ENCODE results near the gene SDC3.
"Not testable (repeated sequence)": the region's sequence is repeated elsewhere in the genome, so short reads cannot be mapped to it uniquely, and the experiment has no call there.

The SDC3 gene

GRCh38 chr1:30908696-30909364 is at the start of gene SDC3:
SDC3 (minus strand) TSS chr1:30908758; CDS start chr1:30908586, 172 bp downstream.
- peak; percentile 61 for DNase-seq

GRCh38 chr1:30957560-30958222 is 49.1 kb upstream of the SDC3 start:
- DNase-seq: no peak

- DNase-seq: no peak
Observed at GRCh38 chr1:30955448-30956015, 47.0 kb upstream of the SDC3 start.

DNA sequence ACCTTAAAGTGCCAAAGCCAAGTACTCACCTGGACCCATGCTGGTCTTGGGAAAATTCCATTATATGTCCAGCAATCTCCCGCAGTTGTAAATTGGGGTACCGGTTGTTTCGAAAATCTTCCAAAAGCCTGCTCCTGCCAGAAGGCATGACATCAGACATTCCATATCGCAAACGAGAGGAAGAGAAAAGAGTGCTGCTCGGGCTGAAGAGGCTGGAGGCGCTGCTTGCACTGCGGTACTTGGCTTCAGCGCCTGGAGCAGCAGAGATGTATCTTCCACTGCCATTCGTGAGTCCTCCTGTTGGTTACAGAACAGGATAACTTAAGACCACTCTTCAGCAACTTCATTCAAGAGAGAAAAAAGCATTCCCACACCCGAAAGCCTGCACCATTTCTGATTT is 45.1 kb upstream of the SDC3 start:
- DNase-seq: no peak

DNA sequence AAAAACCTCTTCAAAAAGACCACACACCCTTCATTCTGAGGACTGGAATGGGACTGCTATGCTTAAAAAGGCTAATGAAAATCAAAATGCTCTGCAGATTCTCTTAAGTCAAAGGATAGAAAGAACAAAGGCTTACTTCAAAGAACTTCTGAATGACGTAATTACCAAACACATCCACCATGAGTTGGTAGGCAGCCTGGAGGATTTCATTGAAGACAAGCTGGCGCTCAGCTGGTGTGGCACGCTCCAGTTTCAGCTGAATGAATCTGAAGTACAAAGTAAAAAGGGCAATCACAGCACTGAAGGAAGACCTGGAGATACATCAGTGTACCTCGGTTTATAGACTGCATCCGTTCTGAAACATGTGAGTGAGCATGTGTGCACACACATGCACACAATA is 43.5 kb upstream of the SDC3 start:
- DNase-seq: no peak

DNA sequence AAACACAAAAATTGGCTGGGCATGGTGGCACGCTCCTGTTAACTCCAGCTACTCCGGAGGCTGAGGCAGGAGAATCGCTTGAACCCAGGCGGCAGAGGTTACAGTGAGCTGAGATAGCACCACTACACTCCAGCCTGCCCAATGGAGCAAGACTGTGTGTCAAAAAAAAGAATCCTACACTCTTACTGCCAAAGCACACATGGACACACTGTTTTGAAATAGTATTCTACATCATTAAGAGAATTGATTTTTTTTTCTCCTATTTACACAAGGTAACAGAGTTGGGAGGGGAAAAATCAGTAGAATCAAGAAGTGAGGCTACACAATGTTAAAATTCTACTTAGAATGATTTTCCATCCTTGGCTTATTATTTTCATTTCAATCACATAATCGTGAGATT is 42.1 kb upstream of the SDC3 start:
- DNase-seq: no peak

DNA sequence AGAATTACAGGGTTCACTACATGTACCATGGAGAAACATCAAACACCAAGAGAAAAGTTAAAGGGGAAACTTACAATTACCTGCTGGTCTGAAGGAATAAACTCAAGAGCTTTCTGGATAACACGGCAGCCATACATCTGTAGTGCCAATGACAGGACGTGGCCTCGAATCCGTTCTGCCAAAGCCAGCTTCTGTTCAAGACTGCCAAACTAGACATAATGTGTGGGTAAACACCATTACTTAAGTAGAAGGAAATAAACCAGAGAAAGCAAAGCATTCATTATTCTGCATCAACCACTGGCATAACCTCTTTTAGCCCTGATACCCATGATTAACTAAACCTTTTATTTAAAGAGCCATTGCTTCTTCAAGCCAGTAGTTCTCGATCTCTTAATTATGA is 41.5 kb upstream of the SDC3 start:
- DNase-seq: no peak

DNA sequence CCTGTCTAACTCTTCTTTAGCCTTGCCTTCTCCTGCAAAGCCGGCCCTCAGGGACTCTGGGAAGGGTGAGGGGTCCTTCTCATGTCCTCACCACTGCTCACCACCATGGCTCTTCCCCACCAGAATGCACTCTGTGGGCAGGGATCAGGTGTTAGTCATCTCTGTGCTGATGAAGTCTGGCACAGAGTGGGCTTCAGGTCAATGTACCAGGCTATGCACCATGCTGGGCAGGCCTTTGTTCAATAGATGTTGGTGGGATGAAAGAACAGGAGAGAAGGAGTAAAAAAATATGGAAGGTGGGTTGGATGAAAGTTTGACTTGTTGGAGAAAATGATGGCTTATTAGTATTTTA is 40.9 kb upstream of the SDC3 start:
- not testable (repeated sequence) for DNase-seq

DNA sequence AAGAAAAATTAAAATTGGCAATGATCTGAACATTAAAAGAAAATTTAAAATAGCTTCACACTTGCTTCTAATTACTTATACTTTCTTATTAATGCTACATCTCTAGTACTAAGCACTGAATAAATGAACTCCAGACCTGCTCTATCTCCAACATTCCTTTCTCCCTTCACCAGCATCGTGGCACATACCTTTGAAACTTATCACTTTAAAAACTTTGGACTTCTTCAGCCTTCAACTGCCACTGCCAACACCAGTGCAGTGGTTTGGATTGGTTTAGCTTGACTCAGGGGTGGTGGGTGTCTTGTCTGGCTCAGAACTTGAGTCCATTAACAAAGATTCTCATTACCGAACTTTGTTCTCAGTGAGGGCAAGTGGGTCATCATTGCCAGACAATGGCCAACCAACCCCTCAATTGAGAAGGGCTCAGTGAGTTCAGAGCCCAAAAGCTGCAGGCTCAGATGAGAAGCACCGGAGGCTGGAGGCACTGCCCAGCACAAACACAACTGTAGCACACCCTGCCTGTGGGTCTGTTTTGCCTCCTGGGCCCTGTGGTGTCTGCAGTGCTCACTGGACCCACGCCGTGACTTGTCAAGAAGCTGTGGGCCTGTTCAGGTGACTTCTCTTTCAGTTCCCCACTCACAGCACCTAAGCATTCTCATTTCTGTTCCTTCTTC is 40.4 kb upstream of the SDC3 start:
- DNase-seq: not testable (repeated sequence)

- DNase-seq: no peak
Observed at GRCh38 chr1:30948278-30948677, 39.7 kb upstream of the SDC3 start.

DNA sequence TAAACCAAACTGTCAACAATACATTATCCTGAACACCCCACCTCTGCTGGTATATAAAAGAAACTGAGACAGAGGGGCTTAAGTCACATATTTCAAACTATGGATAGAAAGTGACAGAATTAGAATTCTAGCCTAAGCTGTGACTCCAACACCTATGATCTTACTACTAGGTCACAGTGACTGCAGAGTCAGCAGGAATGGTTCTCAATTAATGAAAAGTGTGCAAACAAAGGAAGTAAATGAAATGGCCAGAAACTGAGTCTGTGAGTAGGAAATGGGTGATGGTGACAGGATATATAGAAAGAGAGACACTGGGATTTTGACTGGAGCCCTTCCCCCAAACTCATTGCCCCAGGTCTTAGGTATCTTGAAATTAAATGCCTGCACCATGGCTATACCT is 38.7 kb upstream of the SDC3 start:
- DNase-seq: no peak

- no peak for DNase-seq
Observed at GRCh38 chr1:30942326-30942963, 33.9 kb upstream of the SDC3 start.

GRCh38 chr1:30940541-30940940 is 32.0 kb upstream of the SDC3 start:
- DNase-seq: no peak

DNA sequence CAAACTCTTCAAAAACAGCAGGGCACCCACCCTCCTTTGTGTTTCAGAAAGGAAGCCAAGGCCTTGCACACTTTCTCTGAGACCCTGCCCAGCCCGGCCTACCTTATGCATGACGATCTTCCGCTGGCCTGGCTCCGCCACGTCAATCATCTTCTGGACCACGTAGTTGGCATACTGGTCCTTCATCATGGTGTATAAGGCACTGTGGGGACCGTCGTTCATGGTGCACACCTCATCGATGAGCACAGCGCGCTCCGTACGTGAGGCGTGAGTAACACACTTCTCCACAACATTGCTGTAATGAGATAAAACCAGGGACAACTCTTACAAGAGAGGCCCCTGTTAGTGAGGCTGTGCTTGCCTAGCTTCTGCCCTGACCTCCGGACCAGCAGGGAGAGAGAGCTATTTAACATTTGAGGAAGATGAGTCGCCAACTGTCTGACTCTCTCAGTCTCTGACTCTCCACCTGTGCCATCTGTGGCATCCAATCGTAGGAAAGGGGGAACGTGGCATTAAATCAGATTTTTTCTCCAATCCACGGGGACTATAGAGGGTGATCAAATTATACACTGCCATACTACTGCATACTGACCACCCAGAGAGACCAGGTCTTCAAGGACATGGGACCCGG is 28.1 kb upstream of the SDC3 start:
- DNase-seq: no peak

DNA sequence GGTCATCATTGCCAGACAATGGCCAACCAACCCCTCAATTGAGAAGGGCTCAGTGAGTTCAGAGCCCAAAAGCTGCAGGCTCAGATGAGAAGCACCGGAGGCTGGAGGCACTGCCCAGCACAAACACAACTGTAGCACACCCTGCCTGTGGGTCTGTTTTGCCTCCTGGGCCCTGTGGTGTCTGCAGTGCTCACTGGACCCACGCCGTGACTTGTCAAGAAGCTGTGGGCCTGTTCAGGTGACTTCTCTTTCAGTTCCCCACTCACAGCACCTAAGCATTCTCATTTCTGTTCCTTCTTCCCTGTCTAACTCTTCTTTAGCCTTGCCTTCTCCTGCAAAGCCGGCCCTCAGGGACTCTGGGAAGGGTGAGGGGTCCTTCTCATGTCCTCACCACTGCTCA is 27.2 kb upstream of the SDC3 start:
- not testable (repeated sequence) for DNase-seq

GRCh38 chr1:30934613-30935012 is 26.1 kb upstream of the SDC3 start:
- DNase-seq: no peak

GRCh38 chr1:30933874-30934252 is 25.3 kb upstream of the SDC3 start:
- no peak for DNase-seq

DNA sequence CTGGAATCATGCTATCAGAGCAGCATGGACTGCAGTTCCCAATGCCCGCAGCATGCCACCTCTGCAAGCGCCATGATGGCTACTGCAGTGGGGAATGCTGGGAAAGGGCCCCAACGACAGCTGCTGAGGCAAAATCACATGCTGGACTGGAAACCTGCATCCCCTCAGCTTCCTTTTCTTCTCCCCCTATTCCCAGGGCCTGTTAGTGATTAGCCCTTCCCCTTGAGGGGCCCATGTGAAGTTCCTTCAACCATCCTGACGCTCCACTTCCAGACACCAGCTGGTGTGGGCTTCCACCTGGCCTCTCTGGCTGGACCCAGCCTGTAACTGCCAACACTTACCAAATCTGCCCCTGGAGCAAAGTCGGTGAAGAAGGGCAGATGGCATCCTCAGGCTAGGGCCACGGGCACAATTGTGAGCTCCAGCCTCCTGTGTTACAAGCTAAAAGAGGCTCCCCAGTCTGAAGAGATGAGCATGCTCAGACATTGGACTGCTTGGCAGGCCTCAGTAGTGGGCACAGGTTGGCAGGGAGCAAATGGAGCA is 22.1 kb upstream of the SDC3 start:
- DNase-seq: peak; percentile 24

- peak; percentile 17 for DNase-seq
Observed at GRCh38 chr1:30929944-30930525, 21.5 kb upstream of the SDC3 start.

- peak; percentile 79 for DNase-seq
Observed at GRCh38 chr1:30929135-30929889, 20.8 kb upstream of the SDC3 start.

- no peak for DNase-seq
Observed at GRCh38 chr1:30928789-30929134, 20.2 kb upstream of the SDC3 start.

DNA sequence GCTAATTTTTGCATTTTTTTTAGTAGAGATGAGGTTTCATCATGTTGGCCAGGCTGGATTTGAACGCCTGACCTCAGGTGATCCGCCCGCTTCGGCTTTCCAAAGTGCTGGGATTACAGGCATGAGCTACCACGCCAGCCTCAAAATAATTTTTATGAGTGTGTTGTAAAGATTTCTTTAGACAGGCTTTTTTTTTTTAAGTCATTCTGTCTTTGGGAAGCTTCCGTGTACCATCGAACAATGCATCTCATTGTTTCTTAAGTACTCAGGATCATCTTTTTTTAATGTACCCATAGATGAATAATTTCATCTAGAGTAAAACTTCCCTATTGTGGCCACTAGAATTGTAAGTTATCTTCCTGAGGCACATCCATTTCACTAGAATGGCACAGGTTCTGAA is 19.6 kb upstream of the SDC3 start:
- DNase-seq: no peak

All from eye (tissue), 1 donor.